GM18519 (cell line): ENCODE data around the gene LPCAT4.
"Not testable (repeated sequence)": the region's sequence is repeated elsewhere in the genome, so short reads cannot be mapped to it uniquely, and the experiment has no call there.

Source experiments
- ATAC-seq: cut with Tn5 transposase; IDR thresholded peaks from one replicate; pipeline ENCODE4 v1.9.1; 2021; ENCODE audit warnings: mild to moderate bottlenecking, moderate library complexity; ENCODE audit not compliant: unreplicated experiment, low FRiP score

Gene LPCAT4, protein sequence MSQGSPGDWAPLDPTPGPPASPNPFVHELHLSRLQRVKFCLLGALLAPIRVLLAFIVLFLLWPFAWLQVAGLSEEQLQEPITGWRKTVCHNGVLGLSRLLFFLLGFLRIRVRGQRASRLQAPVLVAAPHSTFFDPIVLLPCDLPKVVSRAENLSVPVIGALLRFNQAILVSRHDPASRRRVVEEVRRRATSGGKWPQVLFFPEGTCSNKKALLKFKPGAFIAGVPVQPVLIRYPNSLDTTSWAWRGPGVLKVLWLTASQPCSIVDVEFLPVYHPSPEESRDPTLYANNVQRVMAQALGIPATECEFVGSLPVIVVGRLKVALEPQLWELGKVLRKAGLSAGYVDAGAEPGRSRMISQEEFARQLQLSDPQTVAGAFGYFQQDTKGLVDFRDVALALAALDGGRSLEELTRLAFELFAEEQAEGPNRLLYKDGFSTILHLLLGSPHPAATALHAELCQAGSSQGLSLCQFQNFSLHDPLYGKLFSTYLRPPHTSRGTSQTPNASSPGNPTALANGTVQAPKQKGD

GRCh38 chr15:34367101-34368081, at the start of gene LPCAT4:
Gene LPCAT4 (minus strand): TSS chr15:34367196. CDS start chr15:34367100, 96 bp downstream.
- ATAC-seq = peak; percentile 62

GRCh38 chr15:34409511-34409910, 42.5 kb upstream of the LPCAT4 start:
- not testable (repeated sequence) for ATAC-seq

DNA sequence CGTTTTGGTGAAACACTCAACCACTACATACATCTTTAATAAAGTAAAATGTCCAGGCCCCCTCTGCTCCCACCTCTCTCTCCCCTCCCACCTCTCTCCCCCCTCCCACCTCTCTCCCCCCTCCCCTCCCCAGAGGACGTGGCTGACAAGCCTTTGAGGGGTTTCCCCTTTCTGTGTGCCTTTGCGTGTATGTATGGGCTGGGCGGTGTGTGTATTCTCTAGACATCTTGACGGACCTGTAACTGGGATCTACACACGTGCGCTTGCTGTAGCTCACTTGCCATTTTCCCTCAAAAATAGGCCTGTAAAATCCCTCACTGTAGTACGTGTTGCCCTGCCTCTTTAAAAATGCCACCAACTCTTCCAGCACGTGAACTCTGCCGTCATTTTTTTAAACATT, 42.0 kb upstream of the LPCAT4 start:
- ATAC-seq = not testable (repeated sequence)

DNA sequence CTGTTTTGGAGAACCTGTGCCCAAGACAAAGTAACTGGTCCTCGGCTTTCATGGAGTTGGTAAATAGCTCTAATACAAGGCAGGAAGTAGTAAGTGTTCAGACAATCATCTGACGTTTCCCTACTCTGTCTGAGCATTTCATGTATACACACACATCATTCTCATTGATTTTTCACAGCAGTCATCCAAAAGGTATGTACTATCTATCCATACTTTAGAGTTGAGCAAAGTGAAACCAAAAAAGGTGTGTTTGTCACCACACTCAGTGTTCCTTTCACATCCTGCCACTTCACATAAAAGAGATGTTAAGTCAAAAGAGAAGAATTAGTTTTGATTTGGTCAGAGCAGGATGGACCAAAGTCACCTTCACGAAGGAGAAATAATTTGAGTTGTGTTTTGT, 36.9 kb upstream of the LPCAT4 start:
- peak; percentile 37 for ATAC-seq

- ATAC-seq = peak; percentile 59
Measured at GRCh38 chr15:34403160-34403598, 36.2 kb upstream of the LPCAT4 start.

GRCh38 chr15:34397637-34398259, 30.8 kb upstream of the LPCAT4 start:
- not testable (repeated sequence) for ATAC-seq

GRCh38 chr15:34392981-34393380, 26.0 kb upstream of the LPCAT4 start:
- ATAC-seq = not testable (repeated sequence)

- ATAC-seq = not testable (repeated sequence)
Measured at GRCh38 chr15:34389594-34390086, 22.6 kb upstream of the LPCAT4 start.

- not testable (repeated sequence) for ATAC-seq
Measured at GRCh38 chr15:34381829-34382521, 15.0 kb upstream of the LPCAT4 start.

GRCh38 chr15:34380491-34380890, 13.5 kb upstream of the LPCAT4 start:
- not testable (repeated sequence) for ATAC-seq

DNA sequence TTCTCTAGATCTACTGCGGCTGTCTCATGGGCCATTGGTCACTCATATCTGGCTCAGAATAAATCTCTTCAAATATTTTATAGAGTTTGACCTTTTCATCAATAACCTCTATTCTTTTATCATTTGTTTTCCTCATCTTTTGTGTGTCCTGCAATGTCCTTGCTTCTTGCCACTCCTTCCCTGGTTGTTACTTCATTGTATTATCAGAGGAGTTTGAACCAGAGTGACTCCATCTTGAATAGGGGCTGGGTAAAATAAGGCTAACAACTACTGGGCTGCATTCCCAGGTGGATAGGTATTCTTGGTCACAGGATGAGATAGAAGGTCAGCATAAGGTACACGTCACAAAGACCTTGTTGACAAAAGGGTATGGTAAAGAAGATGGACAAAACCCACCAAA, 9.9 kb upstream of the LPCAT4 start:
- ATAC-seq = no peak

DNA sequence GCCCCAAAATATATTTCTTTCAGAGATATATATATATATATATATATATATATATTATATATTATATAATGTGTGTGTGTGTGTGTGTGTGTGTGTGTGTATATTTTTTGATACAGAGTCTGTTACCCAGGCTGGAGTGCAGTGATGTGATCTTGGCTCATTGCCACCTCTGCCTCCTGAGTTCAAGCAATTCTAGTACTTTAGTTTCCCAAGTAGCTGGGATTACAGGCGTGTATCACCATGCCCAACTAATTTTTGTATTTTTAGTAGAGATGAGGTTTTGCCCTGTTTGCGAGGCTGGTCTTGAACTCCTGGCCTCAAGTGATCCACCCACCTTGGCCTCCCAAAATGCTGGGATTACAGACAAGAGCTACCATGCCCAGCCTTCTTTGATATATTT, 8.5 kb upstream of the LPCAT4 start:
- not testable (repeated sequence) for ATAC-seq

DNA sequence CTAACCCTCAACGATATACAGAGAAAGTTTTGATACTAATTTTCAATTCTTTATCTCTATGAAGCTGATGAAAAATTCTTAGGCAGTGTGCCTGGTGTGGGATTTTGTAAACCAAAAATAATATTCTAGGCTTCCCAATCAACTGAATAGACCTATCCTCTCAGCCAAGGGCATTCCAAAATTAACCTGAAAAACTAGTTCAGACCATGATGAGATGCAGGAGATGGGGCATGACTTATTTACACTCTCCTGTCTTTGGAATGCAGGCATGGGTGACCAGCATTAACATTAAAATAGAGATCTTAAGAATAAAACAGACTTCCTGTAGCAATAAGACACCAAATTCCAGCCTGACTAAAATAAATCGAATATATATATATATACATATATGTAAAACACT, 7.8 kb upstream of the LPCAT4 start:
- no peak for ATAC-seq

DNA sequence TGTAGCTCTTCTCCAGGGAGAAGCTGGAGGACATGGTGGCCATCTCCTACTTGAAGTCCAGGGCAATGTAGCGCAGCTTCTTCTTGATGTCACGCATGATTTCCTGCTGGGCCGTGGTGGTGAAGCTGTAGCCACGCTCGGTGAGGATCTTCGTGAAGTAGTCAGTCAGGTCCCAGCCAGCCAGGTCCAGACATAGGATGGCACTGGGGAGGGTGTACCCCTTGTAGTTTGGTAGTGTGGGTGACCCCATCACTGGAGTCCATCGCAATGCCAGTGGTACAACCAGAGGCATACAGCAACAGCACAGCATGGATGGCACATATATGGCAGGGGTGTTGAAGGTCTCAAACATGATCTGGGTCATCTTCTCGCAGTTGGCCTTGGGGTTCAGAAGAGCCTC, 7.0 kb upstream of the LPCAT4 start:
- ATAC-seq = no peak

DNA sequence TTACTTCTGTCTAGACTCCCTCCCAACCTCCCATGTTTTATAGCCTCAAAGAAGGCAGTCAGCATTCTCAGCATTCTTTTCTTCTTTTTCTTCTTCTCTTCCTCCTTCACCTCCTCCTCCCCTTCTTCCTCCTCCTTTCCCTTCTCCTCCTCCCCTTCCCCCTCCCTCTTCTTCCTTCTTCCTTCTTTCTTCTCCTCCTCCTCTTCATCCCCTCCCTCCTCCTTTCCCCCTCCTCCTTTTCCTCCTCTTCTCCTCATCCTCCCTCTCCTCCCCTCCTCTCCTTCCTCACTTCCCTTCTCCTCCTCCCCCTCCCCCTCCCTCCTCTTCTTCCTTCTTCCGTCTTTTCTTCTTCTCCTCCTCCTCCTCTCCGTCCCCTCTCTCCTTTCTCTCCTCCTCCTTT, 3.6 kb upstream of the LPCAT4 start:
- no peak for ATAC-seq

DNA sequence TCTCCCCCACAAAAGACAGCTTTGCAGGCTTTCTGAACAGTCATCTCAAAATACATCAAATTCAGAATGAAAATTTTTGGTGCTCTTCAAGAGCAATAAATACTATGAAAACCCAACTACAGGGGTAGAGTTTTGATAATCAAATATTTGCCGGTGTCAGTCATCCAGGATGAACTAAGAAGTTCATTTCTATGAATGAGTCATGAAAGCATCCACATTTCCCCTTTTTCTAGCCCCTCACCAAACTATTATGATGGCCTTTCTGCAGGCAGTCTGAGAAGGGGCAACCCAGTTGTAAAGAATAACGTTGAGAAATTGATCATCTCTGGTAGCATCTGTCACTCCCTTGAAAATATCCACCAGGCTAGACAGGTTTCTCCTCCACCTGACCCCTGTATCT, 3.1 kb upstream of the LPCAT4 start:
- ATAC-seq = no peak

GRCh38 chr15:34366271-34367065, 528 bp downstream of the LPCAT4 start:
- no peak for ATAC-seq

- no peak for ATAC-seq
Measured at GRCh38 chr15:34365836-34366235, 1.2 kb downstream of the LPCAT4 start.
